Muscle of back (tissue), 11 donors: ENCODE measurements around the gene ABCA1. TPM values are rescaled to one million over a fixed set of nuclear protein-coding genes. Genes with fewer than 3 reads are reported as not detected.

Experiments
- DNase-seq, 3 donors: peaks; one replicate each; pipeline versions ENCODE4 v3.0.0 to v3.0.0-alpha.2; 2013
- polyA plus RNA-seq, 10 donors: library from polyadenylated mRNA; unstranded; fragments of 120-200 nt; gene quantifications; one replicate each; pipeline ENCODE4 v1.2.1, GENCODE V29; 2013; ENCODE audit not compliant: insufficient read length in 10 of 10

Gene ABCA1
- polyA plus RNA-seq, 10 donors = 4.4 to 7.2 (median 6.0) TPM

- DNase-seq = no peak
These were observed 162.8 kb downstream of the ABCA1 start for GRCh38 chr9:104765138-104765537.

- peak in 1 of 3 donors; percentile 36 for DNase-seq
These were observed 169.0 kb downstream of the ABCA1 start for GRCh38 chr9:104758974-104759373.

GRCh38 chr9:104750185-104750767 is 177.7 kb downstream of the ABCA1 start:
- no peak for DNase-seq

- DNase-seq = peak in 2 of 3 donors; percentile 35 to 68
These were observed 179.5 kb downstream of the ABCA1 start for GRCh38 chr9:104748359-104749031.

GRCh38 chr9:104747565-104748358 is 180.2 kb downstream of the ABCA1 start, which contains the start of gene NIPSNAP3A:
Gene NIPSNAP3A, plus strand, starts transcription at chr9:104747683. Its CDS starts 110 bp downstream, at chr9:104747793.
- DNase-seq = peak; percentile 81 to 97 (median 87)

- no peak for DNase-seq
These were observed 180.8 kb downstream of the ABCA1 start for GRCh38 chr9:104747245-104747564.

- DNase-seq = no peak
These were observed 181.2 kb downstream of the ABCA1 start for GRCh38 chr9:104746798-104747197.

- no peak for DNase-seq
These were observed 181.7 kb downstream of the ABCA1 start for GRCh38 chr9:104746285-104746684.

- DNase-seq = no peak
These were observed 182.1 kb downstream of the ABCA1 start for GRCh38 chr9:104745852-104746251.

- peak; percentile 63 to 80 (median 73) for DNase-seq
These were observed 184.5 kb downstream of the ABCA1 start for GRCh38 chr9:104743376-104743985.

GRCh38 chr9:104740621-104741020 is 187.3 kb downstream of the ABCA1 start:
- DNase-seq = peak in 1 of 3 donors; percentile 47

- no peak for DNase-seq
These were observed 189.5 kb downstream of the ABCA1 start for GRCh38 chr9:104738452-104738851.

Other genes with a start within 250 kb of the ABCA1 start
- gene OR13D1, start 233.6 kb downstream of the ABCA1 start, polyA plus RNA-seq = not detected
- 10 to 100 TPM; 47.7 to 64.1 (median 57.9) TPM for gene NIPSNAP3A, start 180.5 kb downstream of the ABCA1 start, polyA plus RNA-seq
- gene NIPSNAP3B, start 164.0 kb downstream of the ABCA1 start, polyA plus RNA-seq = 10 to 100 TPM; 14.9 to 27.7 (median 22.8) TPM